ENCODE results near the gene LY6G5B.

The LY6G5B gene

DNA sequence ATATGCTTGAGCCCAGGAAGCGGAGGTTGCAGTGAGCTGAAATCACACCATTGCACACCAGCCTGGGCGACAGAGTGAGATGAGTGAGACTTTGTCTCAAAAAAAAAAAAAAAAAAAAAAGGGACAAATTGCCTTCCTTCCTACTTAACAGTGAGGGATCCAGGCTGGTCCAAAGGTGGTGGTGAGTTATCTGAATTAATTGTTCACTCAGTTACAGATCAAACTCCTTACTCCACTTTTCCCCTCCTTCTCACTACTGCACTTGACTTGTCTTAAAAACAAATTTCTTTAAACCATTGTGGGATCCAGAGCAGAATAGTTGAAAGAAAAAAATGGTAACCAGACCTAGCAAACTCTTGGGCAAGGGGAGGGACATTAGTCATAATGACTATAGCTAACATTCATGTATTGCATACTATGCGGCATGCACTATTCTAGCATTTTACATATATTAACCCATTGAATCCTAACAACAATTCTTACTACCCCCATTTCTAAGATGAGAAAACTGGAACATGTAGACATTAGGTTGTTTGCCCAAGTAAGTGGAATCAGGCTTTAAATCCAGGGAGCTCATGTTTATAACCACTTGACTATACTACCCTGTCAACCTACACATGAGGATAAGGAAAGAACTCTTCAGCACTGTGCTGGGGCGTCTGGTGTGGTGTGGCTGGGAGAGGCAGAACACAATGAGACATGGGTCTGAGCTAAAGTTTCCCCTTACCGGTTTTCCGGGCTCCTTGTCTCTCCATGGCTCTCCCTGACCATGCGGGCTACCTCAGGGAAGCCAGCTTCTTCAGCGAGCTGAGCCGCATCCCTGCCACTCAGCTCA is 6.4 kb upstream of the LY6G5B start:
- no peak for DNase-seq (ENCODE audit: low read depth in 2 of 2)

GRCh38 chr6:31663961-31664789 is 5.6 kb upstream of the LY6G5B start:
- no peak for DNase-seq (ENCODE audit: low read depth in 2 of 2)

DNA sequence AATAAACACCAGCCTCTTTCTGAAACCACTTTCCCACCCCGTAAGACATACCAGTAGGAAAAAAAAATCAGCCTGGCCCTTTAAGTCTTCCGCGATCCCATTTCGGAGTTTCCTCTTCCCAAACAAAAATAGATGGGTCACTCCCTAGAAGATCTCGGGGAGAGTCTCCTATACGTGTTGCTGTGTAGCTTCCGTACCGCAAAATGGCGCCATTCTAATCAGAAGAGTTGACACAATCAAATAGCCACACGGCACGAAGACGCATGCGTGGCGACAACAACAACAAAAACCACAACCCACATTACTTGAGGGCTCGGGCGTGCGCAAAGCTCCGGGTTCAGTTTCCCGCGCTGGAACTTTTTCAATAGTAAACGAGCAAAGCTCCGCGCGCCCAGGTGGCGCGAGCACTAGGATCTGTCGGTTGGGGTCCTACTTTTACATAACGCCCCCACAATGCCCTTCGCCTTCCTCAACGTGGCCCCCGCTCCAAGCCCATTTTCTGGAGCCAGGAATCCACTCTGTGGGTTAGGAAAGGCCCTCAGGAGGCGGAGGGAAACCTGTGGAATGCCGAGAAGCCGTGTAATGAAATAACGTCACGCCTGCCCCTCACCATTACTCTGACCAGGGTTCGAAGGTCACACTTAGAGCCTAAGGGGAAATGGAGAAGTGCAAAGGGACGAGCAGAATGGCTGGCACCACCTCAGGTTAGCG is 4.8 kb upstream of the LY6G5B start, which contains the start of gene GPANK1:
Gene GPANK1, minus strand, starts transcription at position 208 of the 711 bp plus-strand sequence. CDS start 519 bp downstream, outside the sequence.
- peak; percentile 77 to 83 for DNase-seq (ENCODE audit: low read depth in 2 of 2)

DNA sequence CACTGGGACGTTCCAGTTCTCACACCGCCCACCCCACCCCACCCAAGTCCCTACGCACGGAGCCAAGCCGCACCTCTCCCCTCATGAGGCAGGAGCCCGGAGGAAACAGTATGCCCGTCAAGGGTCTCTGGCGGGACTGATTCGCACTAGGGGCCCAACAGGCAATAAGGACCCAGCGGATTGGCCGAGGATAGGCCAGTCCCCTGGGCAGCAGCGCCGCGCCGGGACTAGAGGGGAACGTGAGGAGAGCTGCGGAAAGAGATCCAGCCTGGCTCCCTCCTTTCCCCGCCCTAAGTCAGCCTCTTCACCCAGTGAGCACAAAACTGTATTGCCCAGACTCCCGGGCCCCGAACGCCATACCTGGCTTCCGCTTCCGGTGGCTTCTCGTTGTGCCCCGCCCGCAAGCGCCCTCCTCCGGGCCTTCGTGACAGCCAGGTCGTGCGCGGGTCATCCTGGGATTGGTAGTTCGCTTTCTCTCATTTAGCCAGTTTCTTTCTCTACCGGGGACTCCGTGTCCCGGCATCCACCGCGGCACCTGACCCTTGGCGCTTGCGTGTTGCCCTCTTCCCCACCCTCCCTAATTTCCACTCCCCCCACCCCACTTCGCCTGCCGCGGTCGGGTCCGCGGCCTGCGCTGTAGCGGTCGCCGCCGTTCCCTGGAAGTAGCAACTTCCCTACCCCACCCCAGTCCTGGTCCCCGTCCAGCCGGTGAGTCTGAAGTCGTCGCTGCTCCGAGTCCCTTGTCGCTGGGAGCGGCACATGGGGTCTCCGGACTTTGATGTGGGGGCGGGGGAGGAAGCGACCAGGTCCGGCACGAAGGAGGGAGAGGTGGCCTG is 4.1 kb upstream of the LY6G5B start, which contains the start of gene CSNK2B:
Gene CSNK2B, plus strand, starts transcription at position 580 of the 836 bp plus-strand sequence. CDS start 752 bp downstream, outside the sequence.
- DNase-seq (ENCODE audit: low read depth in 2 of 2), result peak; percentile 96 to 97

GRCh38 chr6:31666337-31666965 is 3.3 kb upstream of the LY6G5B start:
- no peak for DNase-seq (ENCODE audit: low read depth in 2 of 2)

GRCh38 chr6:31676322-31676903 is 6.6 kb downstream of the LY6G5B start:
- no peak for DNase-seq (ENCODE audit: low read depth in 2 of 2)

DNA sequence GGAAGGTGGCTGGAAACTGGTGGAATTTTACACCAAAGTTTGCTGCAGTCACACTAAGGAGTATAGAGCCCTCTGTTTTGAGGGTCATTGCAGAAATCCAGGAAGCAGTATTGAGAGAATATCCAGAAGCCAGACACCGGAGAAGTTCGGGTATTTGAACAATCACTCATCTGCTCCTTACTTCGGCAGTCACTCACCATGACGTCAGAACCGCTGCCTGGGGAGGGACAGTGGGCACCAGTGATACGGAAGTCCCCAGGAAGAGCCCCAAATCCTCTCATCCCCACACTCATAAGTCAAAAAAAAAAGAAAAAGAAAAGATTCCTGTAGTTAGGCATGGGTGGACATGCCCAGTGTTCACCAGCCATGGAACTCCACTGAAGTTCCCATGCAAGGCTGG is 7.1 kb downstream of the LY6G5B start:
- no peak for DNase-seq (ENCODE audit: low read depth in 2 of 2)

DNA sequence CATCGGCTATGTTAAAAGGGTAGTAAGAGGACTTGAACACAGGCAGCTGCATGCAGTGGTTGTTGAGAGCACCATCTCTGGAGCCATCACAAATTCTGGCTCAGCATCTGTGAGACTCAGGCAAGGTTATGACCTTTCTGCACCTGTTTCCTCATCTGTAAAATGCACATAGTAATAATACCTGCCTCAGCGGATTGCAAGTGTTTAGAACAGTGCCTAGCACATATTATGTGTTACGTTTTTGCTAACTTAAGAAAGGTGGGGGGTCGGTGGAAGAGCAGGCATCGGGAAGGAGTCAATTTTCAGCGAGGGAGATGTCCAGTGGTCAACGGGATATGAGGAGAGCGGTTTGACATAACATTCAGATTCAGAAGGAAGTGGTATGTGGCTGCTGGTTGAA is 8.2 kb downstream of the LY6G5B start:
- DNase-seq (ENCODE audit: low read depth in 2 of 2), result no peak

DNA sequence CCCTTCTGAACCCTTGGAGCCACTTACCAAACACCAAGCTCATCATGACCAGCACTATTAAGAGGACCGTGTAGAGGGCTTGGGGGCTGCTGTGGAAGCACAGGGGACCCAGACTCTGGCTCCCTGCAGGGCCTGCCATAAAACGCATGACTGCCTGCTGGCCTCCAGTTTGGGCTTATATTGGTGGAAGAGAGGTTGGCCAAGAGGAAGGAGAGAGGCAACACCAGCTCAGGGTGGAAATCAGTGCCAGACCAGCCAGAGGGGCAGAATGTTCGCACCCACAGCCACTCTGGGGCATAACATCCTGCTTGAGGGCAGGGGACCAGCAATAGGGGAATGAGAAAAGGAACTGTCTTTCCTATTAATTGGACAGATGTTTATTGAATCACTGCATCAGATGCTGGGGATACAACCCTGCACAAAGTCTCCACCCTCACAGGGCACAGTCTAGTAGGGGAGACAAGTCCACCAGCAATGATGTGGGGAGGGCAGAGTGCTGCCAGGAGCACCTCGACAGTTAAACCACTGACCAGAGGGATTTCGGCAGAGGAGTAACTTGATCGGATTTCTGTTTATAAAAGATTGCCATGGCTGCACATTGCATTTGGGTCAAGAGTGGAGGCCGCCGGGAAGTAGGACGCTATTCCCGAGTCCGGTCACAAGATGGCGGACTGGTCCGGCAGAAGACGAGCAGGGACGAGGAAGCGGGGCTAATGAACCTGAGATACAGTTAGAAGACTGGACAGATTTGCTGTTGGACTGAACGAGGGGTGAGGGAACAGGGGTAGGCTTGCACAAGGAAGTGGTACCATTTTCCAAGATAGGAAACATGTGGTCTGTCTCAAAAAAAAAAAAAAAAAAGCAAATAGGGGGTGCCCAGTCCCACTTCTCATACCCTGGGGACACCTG is 10.7 kb downstream of the LY6G5B start, which contains the start of gene LY6G5C:
Gene LY6G5C, minus strand, starts transcription at position 842 of the 909 bp plus-strand sequence. Its CDS starts 694 bp downstream, at position 148.
- peak in 1 of 2 donors; percentile 39 for DNase-seq (ENCODE audit: low read depth in 2 of 2)

DNA sequence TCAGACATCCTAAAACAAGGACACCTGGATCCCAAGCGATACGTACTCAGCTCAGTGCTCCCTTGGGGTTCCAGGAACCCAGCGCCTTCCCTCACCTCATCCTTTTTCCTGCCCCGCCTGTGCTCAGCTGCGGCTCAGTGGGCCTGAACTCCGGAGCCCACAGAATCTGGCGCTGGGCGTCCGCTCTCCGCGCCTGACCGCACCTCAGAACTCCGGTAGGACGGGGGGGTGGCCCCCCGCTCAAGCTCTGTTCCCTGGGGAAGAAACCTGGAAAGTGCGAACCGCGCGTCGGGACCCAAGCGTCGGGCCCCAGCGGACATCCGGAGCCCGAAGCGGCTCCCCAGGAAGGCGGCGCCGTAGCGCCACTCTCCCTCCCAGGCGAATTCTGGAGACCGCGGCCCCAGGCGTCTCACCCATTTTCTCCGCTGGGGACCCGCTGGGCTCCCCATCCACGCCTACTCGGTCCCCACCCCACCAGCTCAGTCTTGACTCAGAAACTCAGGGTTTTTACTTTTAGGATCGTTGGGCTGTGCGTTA is 11.4 kb downstream of the LY6G5B start:
- DNase-seq (ENCODE audit: low read depth in 2 of 2), result peak in 1 of 2 donors; percentile 37

DNA sequence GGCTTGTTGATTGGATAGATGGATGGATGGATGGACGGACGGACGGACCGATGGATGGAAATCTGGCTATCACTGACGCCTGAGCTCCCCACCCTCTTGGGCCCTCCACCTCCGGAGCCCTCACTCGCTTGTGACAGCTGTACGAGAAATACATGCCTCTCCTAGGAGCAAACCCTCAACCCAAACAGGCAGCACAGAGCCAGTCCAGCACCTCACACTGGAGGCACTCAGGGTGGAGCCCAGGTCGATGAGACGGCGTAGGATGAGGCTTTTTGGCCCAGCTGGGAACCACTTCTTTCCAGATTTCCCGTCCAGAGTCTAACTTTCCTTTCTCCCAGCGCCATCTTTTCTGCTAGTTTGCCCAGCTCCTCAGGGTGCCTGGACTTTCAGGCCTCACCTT is 13.8 kb downstream of the LY6G5B start:
- DNase-seq (ENCODE audit: low read depth in 2 of 2), result no peak

GRCh38 chr6:31686483-31686882 is 16.7 kb downstream of the LY6G5B start:
- DNase-seq (ENCODE audit: low read depth in 2 of 2), result no peak

- no peak for DNase-seq (ENCODE audit: low read depth in 2 of 2)
Measured at GRCh38 chr6:31687321-31687720, 17.5 kb downstream of the LY6G5B start.

- no peak for DNase-seq (ENCODE audit: low read depth in 2 of 2)
Measured at GRCh38 chr6:31687860-31688693, 18.3 kb downstream of the LY6G5B start.

DNA sequence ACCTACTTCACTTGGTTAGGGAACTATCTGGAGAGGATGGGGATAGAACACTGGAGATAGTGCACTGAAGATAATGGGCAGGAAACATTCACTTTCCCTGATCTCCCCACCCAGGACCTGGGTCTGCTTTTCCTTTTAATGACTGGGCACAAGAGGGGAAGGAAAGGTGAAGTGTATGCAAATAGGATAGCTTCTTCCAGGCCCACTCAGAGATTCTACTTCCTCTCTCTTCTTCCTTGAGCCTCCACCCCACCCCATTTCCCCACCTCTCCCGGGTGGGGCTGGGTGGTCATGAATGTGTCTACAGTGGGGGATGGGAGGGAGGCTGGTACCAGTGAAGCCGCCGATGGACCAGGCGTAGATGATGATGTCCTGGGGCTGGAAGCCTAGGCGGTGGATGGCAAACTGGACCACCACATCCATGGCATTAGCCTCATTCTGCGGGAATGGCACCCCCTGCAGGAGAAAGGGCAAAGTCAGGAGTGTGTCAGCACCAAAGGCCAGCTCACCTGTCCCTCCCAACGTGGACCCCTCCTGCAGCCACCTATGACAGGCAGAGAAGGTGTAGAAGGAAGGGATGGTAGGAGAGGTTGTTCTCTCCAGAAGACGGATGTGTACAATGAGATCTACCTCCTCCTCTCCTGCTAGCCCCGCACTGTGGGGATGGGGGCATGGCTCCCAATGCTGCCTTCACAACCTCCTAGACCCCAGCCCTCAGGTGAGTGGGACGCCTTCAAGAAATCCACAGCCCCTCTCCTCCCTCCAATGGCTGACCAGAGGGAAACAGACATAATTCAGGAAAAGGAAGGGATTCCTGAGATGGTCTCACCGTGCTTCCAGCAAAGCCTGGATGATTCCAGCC is 19.7 kb downstream of the LY6G5B start:
- DNase-seq (ENCODE audit: low read depth in 2 of 2), result no peak

GRCh38 chr6:31690231-31691077 is 20.7 kb downstream of the LY6G5B start:
- DNase-seq (ENCODE audit: low read depth in 2 of 2), result no peak
